Left ventricle myocardium inferior (tissue), 1 donor: ENCODE data around the gene GPER1. TPM values are rescaled to one million over a fixed set of nuclear protein-coding genes. Genes with fewer than 3 reads are reported as not detected.

ENCODE experiments used
- DNase-seq: peaks from one replicate; pipeline ENCODE4 v3.0.0-alpha.2; 2020
- H3K27ac ChIP-seq: fragments of 200-600 bp; replicated peaks from 2 replicates; pipeline ENCODE4 v1.8.0; 2021
- H3K27me3 ChIP-seq: fragments of 200-600 bp; 2 replicates; pipeline ENCODE4 v1.8.0; 2021; ENCODE audit warnings: low read depth
- H3K36me3 ChIP-seq: fragments of 200-600 bp; 2 replicates; pipeline ENCODE4 v1.8.0; 2021
- H3K4me1 ChIP-seq: fragments of 200-600 bp; 2 replicates; pipeline ENCODE4 v1.8.0; 2021
- H3K4me3 ChIP-seq: fragments of 200-600 bp; 2 replicates; pipeline ENCODE4 v1.8.0; 2021; ENCODE audit warnings: mild to moderate bottlenecking, moderate library complexity
- H3K9me3 ChIP-seq: fragments of 200-600 bp; replicated peaks from 2 replicates; pipeline ENCODE4 v1.8.0; 2021
- intact Hi-C: fragments of 100-400 bp; cut with micrococcal nuclease; formaldehyde crosslinking; loops from one replicate; pipeline ENCODE4 v1.11.0; 2022
- total RNA-seq: library from RNA; stranded (reverse); fragmentation: NEBNext Ultra II Directional; extraction: Animal tissue kit (Norgen Biotek cat#: 25700); gene quantifications from one replicate; pipeline ENCODE4 v1.2.1, GENCODE V29; 2021
- TF ChIP-seq, protein P1 (sequence below): fragments of 200-600 bp; IDR thresholded peaks from 2 replicates; pipeline ENCODE4 v1.8.0; 2021; ENCODE audit warnings: antibody characterized with exemption, mild to moderate bottlenecking, borderline replicate concordance
- donor health status: DM: no; HTN: yes; CAD: no; lungs with severe emphysema.

Gene GPER1
- total RNA-seq, 1 donor from 2014 or later: 3.0 TPM

DNA sequence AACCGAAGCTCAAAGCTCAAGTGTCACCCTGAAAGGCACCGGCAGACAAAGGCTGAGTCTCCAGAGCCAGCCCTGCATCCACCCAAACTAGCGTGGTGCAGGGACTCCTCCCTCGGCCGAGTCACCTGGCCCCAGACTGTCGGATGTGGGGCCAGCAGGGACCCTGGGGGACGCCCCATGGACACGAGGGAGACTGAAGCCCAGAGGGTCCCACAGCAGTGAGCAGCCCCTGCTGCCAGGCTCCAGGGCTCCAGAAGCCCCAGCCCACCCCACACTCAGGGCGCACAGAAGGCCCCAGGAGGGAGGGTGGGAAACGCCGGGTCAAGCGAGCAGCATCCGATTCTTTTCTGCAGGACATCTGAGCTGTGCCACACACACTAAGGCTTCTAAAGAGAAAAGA, 23.3 kb upstream of the GPER1 start:
- no peaks in the 10 kb centered on the region for H3K9me3 ChIP-seq
- no peaks in the 10 kb centered on the region for H3K27me3 ChIP-seq
- H3K27ac ChIP-seq: no peak overlapping the region
- TF ChIP-seq, protein P1, sequence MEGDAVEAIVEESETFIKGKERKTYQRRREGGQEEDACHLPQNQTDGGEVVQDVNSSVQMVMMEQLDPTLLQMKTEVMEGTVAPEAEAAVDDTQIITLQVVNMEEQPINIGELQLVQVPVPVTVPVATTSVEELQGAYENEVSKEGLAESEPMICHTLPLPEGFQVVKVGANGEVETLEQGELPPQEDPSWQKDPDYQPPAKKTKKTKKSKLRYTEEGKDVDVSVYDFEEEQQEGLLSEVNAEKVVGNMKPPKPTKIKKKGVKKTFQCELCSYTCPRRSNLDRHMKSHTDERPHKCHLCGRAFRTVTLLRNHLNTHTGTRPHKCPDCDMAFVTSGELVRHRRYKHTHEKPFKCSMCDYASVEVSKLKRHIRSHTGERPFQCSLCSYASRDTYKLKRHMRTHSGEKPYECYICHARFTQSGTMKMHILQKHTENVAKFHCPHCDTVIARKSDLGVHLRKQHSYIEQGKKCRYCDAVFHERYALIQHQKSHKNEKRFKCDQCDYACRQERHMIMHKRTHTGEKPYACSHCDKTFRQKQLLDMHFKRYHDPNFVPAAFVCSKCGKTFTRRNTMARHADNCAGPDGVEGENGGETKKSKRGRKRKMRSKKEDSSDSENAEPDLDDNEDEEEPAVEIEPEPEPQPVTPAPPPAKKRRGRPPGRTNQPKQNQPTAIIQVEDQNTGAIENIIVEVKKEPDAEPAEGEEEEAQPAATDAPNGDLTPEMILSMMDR: no peak
- no peak overlapping the region for H3K4me3 ChIP-seq
- H3K4me1 ChIP-seq: peaks cover 29% of the 10 kb centered on the region
- no peaks in the 10 kb centered on the region for H3K36me3 ChIP-seq
- intact Hi-C loops: loop anchor here (2.0 kb wide), 1 partner anchor 72 kb away; no protein-coding TSS in a partner anchor
- no peak for DNase-seq

DNA sequence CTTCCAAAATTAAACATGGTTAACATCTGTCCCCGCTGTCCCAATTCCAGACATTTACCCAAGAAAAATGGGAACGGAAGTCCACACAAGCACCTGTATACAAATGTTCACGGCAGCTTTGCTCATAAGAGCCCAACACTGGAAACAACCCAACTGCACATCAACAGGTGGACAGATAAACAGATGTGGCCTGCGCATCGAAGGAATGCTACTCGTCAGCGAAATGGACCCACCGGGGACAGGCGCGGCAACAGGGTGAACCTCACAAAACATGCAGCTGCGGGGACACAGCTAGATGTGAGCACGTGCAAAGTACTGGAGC, 22.7 kb upstream of the GPER1 start:
- DNase-seq: no peak
- Histone ChIP-seq H3K4me1 (peaks cover 25% of the 10 kb centered on the region), H3K27ac (no peak overlapping the region), H3K4me3 (peak overlapping the region; percentile 55), H3K27me3 (no peaks in the 10 kb centered on the region), H3K9me3 (no peaks in the 10 kb centered on the region), H3K36me3 (no peaks in the 10 kb centered on the region)
- TF ChIP-seq, protein P1: no peak
- intact Hi-C loops: loop anchor here (2.0 kb wide), 1 partner anchor 72 kb away; no protein-coding TSS in a partner anchor

DNA sequence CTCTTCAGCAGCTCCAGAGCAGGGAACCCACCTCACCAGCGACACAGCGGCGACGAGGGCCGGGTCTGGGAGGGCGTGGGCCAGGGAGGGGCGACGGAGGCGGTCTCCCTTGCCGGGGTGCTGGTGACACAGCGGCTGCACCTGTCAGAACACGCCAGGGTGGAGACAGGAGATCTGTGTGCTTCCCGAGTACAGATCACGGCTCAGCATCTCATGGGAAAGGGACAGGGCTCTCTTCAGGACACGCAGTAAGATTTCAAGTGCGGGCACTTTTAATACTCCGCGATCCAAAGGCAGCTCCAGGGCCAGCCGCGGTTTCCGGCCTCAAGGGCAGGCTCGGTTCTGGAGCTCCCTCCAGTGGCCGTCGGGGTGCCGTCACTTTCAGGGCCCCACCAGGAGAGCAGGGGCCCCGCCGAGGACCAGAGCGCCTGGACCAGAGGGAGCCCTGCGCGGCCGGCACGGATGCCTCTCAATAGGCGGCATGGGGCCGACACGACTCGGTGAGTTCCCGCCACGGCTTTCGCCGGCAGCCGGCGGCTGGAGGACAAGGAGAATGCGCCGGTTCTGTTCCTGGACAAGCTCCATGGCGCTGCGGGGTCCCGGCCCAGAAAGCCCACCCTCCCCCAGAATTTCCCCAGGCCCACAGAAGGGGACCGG, 22.2 kb upstream of the GPER1 start:
- Histone ChIP-seq H3K4me1 (peaks cover 20% of the 10 kb centered on the region), H3K27ac (no peak overlapping the region), H3K4me3 (peak overlapping the region; percentile 55), H3K27me3 (no peaks in the 10 kb centered on the region), H3K36me3 (no peaks in the 10 kb centered on the region), H3K9me3 (no peaks in the 10 kb centered on the region)
- DNase-seq: peak; percentile 88
- intact Hi-C loops: loop anchor here (2.0 kb wide), 1 partner anchor 73 kb away; no protein-coding TSS in a partner anchor
- TF ChIP-seq, protein P1: peak; percentile 98

DNA sequence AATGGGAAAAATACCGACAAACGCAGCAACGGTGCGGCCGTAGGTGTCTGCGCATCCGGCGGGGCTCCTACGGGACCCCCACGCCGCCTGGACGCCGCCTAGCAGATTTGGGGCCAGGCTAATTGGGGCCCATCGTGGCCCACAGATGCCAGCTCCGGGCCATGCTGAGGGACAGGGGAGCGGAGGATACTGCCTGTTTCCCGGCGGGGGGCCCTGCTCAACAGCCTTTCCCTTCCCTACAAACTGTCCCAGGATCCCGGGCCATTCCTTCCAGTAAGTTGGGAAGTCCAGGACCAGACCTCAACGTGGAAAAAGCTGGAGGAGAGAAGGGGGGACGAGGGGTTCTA, 21.7 kb upstream of the GPER1 start:
- no peaks in the 10 kb centered on the region for H3K9me3 ChIP-seq
- intact Hi-C loops: no loop called here
- H3K27me3 ChIP-seq: no peaks in the 10 kb centered on the region
- no peak overlapping the region for H3K27ac ChIP-seq
- H3K4me1 ChIP-seq: peaks cover 15% of the 10 kb centered on the region
- peak overlapping the region; percentile 55 for H3K4me3 ChIP-seq
- DNase-seq: no peak
- no peaks in the 10 kb centered on the region for H3K36me3 ChIP-seq
- TF ChIP-seq, protein P1: no peak

DNA sequence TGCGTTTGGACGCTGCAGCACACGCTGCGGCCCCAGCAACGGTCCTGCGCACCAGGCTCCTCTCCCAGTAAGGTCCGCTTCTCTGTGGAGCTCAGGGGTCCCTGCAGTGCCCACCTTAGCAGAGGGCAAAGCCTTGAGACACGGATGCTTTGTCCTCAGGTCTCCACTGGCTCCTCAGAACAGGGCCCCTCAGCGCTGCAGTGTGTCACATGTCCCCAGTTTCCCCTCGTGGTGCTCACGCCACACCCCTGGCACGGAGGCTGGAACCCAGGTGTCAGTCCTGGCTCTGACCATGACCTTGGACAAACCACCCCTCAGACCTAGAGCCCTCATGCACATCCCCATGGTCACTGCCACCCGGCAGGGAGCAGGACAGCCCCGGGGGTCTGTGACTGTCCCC, 19.9 kb upstream of the GPER1 start:
- H3K4me3 ChIP-seq: no peak overlapping the region
- H3K9me3 ChIP-seq: no peaks in the 10 kb centered on the region
- H3K4me1 ChIP-seq: peaks cover 14% of the 10 kb centered on the region
- H3K36me3 ChIP-seq: no peaks in the 10 kb centered on the region
- H3K27ac ChIP-seq: no peak overlapping the region
- no peaks in the 10 kb centered on the region for H3K27me3 ChIP-seq
- TF ChIP-seq, protein P1: no peak
- no peak for DNase-seq
- intact Hi-C loops: no loop called here

DNA sequence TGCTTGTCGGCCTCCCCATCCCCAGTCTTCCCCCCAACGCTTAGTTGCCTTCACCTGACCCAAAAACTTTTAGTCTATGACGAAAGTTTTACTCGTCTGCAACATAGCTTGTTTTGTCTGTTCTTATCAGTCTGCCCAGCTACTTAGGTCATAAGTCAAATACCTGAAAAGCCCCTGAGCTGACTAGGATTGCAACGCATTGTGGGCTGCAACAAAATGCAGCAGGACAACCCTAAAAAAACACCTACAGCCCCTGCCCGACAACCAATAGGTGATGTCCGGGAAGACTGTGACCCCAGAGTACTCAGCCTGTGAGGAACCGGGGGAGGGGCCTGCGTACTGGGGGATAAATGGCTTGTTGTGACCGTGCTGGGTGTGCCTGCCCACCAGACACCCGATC, 19.3 kb upstream of the GPER1 start:
- H3K36me3 ChIP-seq: no peaks in the 10 kb centered on the region
- DNase-seq: no peak
- no peak overlapping the region for H3K4me3 ChIP-seq
- H3K27ac ChIP-seq: no peak overlapping the region
- H3K27me3 ChIP-seq: no peaks in the 10 kb centered on the region
- H3K4me1 ChIP-seq: peaks cover 14% of the 10 kb centered on the region
- intact Hi-C loops: no loop called here
- TF ChIP-seq, protein P1: no peak
- no peaks in the 10 kb centered on the region for H3K9me3 ChIP-seq
